D721Med (cell line): Measurements from ENCODE around the gene HPDL.
A peak's percentile ranks its signal among the peaks of the same experiment; 100 is the strongest.
"Not testable (repeated sequence)": the region's sequence is repeated elsewhere in the genome, so short reads cannot be mapped to it uniquely, and the experiment has no call there.

Source experiments
- DNase-seq: peaks from one replicate; pipeline ENCODE4 v3.0.0; 2011; ENCODE audit warnings: low spot score; ENCODE audit not compliant: insufficient read length
- FAIRE-seq: peaks from 2 replicates; lab custom pipeline; 2011; peaks lifted over from hg19 to GRCh38; lab: Jason Lieb, UNC
- CTCF ChIP-seq: IDR thresholded peaks from 2 replicates; pipeline ENCODE4 v1.5.1; 2012; ENCODE audit warnings: mild to moderate bottlenecking, control low read depth; ENCODE audit not compliant: insufficient read depth; ENCODE audit errors: missing control alignments

Gene HPDL

GRCh38 chr1:45354838-45355237 is 28.1 kb downstream of the HPDL start:
- FAIRE-seq (no peak), DNase-seq (no peak)
- no peak for TF ChIP-seq CTCF

DNA sequence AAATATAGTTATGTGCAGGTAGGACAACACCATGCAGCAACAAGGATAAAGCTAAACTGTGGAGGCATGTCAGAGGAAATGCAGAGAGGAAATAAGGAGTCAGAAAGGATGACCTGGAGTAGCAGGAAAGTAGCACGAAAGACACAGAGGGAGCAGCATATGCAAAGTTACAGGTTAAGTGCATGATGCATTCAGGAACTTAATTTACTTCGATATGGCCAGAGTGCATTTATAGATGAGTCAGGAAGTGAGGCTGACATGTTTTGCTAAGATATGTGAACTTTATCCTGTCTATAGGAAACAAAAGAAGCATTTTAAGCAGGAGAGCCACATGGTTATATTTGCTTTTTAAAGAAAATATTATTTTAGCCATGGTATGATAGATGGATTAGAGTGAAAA is 29.0 kb downstream of the HPDL start:
- no peak for DNase-seq
- TF ChIP-seq CTCF, result no peak
- FAIRE-seq, result no peak

DNA sequence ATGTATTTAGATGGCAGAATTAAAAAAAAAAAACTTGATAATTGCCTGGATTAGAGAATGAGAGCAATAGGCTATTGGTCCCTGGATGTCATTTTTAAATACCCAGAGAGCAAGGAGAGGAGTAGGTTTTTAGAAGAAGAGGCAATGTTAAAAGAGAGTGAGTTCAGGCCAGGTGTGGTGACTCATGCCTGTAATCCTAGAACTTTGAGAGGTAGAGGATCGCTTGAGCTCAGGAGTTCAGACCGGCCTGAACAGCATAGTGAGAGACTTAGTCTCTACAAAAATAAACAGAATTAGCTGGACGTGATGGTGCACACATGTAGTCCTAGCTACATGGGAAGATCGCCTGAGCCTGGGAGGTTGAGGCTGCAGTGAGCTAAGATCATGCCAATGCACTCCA is 29.5 kb downstream of the HPDL start:
- no peak for FAIRE-seq
- DNase-seq, result no peak
- TF ChIP-seq CTCF, result no peak

GRCh38 chr1:45359882-45360513 is 33.3 kb downstream of the HPDL start:
- FAIRE-seq (no peak), DNase-seq (no peak)
- TF ChIP-seq CTCF, result peak; percentile 75

- FAIRE-seq, DNase-seq: not testable (repeated sequence)
Measured at GRCh38 chr1:45360981-45361380, 34.3 kb downstream of the HPDL start.

GRCh38 chr1:45364294-45364693 is 37.6 kb downstream of the HPDL start:
- DNase-seq (no peak), FAIRE-seq (no peak)
- TF ChIP-seq CTCF, result no peak

DNA sequence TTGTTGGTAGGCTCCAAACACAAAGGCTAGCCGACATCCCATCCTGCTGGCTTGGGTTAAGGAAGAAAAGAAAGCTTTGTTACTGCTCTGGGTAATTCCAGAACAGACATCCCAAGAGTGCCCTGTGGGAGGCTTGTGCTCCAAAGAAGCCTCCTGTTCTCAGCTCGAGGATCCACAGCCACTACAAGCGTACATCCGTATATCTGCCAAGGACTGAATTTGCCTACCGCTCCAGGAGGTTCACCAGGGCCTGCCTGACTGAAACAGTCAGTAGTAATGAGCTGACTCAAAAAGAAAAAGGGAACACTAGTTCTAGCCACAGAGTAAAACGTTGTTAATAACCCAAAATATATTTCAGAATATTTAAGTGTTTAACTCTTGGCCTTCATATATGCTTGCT is 38.4 kb downstream of the HPDL start:
- TF ChIP-seq CTCF, result no peak
- DNase-seq (no peak), FAIRE-seq (no peak)

GRCh38 chr1:45370575-45370974 is 43.9 kb downstream of the HPDL start:
- FAIRE-seq (no peak), DNase-seq (no peak)
- TF ChIP-seq CTCF, result no peak
